Testis (tissue), 2 donors: Measurements from ENCODE around the gene USP43.

Source experiments
- POLR2A ChIP-seq: fragments of 450-650 bp; IDR thresholded peaks from one replicate; pipeline ENCODE4 v1.6.1; 2017; ENCODE audit warnings: antibody characterized with exemption, mild to moderate bottlenecking, moderate library complexity
- TF ChIP-seq, protein P1 (sequence below), 3 experiments: fragments of 450-650 bp in 2 of 3; fragments of 200-600 bp in 1 of 3; sonication (generic) in 1 of 3; IDR thresholded peaks; one replicate each; pipeline ENCODE4 v1.5.1; 2016 to 2019; ENCODE audit warnings: antibody characterized with exemption in 3 of 3, mild to moderate bottlenecking in 2 of 3, moderate library complexity in 1 of 3

DNA sequence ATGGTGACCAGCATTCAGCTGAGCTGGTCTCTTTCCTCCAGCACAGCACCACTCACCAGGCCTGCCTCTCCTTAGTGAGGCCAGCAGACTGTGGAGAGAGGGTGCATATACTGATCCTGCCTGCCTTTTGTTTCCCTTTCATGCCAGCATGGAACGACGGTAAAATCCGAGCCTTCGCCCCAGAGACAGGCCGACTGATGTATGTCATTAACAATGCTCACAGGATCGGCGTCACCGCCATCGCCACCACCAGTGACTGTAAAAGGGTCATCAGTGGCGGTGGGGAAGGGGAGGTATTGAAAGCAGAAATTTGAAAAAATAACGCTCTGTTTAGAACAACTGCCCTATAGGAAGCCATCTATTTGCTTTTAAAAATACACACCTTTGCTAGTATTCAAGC lies 12.6 kb upstream of the USP43 start:
- TF ChIP-seq, protein P1, sequence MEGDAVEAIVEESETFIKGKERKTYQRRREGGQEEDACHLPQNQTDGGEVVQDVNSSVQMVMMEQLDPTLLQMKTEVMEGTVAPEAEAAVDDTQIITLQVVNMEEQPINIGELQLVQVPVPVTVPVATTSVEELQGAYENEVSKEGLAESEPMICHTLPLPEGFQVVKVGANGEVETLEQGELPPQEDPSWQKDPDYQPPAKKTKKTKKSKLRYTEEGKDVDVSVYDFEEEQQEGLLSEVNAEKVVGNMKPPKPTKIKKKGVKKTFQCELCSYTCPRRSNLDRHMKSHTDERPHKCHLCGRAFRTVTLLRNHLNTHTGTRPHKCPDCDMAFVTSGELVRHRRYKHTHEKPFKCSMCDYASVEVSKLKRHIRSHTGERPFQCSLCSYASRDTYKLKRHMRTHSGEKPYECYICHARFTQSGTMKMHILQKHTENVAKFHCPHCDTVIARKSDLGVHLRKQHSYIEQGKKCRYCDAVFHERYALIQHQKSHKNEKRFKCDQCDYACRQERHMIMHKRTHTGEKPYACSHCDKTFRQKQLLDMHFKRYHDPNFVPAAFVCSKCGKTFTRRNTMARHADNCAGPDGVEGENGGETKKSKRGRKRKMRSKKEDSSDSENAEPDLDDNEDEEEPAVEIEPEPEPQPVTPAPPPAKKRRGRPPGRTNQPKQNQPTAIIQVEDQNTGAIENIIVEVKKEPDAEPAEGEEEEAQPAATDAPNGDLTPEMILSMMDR (IDR thresholded peaks at IDR 0.05), result no peak
- no peak for TF ChIP-seq POLR2A
